Measurements from ENCODE around the gene SPATA2L. TPM values are rescaled to one million over a fixed set of nuclear protein-coding genes. Genes with fewer than 3 reads are reported as not detected.

The SPATA2L gene
- total and polyA plus RNA-seq, 2 of the 13 experiments (the other 11 are each of a cell fraction or from before 2014, with no cell fraction given), result 9.1 to 20.7 TPM

GRCh38 chr16:89691986-89692569 is 9.4 kb downstream of the SPATA2L start (continued):
- no peak for TF ChIP-seq HNF1B (CRISPR knock-in tag; IDR thresholded peaks at IDR 0.05)
- no peak for TF ChIP-seq NFYB (CRISPR knock-in tag; IDR thresholded peaks at IDR 0.05)
- TF ChIP-seq TGIF2 (CRISPR knock-in tag; IDR thresholded peaks at IDR 0.05), result no peak
- TF ChIP-seq ZSCAN31 (CRISPR knock-in tag; IDR thresholded peaks at IDR 0.05; ENCODE audit: low read depth), result no peak
- no peak for TF ChIP-seq ZBTB7A (CRISPR knock-in tag; IDR thresholded peaks at IDR 0.05)
- no peak for TF ChIP-seq ZNF235 (CRISPR knock-in tag; IDR thresholded peaks at IDR 0.05; ENCODE audit: borderline replicate concordance)
- TF ChIP-seq ZFP62 (CRISPR knock-in tag; IDR thresholded peaks at IDR 0.05), result no peak
- no peak for TF ChIP-seq ZNF333 (CRISPR knock-in tag; IDR thresholded peaks at IDR 0.05; ENCODE audit: borderline replicate concordance)
- TF ChIP-seq ZNF879 (CRISPR knock-in tag; IDR thresholded peaks at IDR 0.05), result no peak
- no peak for TF ChIP-seq NFKB2 (CRISPR knock-in tag; IDR thresholded peaks at IDR 0.05; ENCODE audit: borderline replicate concordance)
- no peak for TF ChIP-seq ZNF432 (CRISPR knock-in tag; IDR thresholded peaks at IDR 0.05; ENCODE audit: borderline replicate concordance)
- TF ChIP-seq KMT2A (CRISPR knock-in tag; IDR thresholded peaks at IDR 0.05), result no peak
- 0 out of 2 replicates have a peak, but pooled peaks have one; percentile 48 for TF ChIP-seq LBX2 (CRISPR knock-in tag; IDR thresholded peaks at IDR 0.05; ENCODE audit: borderline replicate concordance)
- no peak for TF ChIP-seq ETV5 (CRISPR knock-in tag; IDR thresholded peaks at IDR 0.05; ENCODE audit: borderline replicate concordance)
- TF ChIP-seq CEBPZ (IDR thresholded peaks at IDR 0.05; ENCODE audit: low read length), result no peak
- no peak for TF ChIP-seq NAIF1 (CRISPR knock-in tag; IDR thresholded peaks at IDR 0.05; ENCODE audit: borderline replicate concordance)
- TF ChIP-seq BCL6 (CRISPR knock-in tag; IDR thresholded peaks at IDR 0.05), result peak; percentile 55
- TF ChIP-seq ZNF230 (CRISPR knock-in tag; IDR thresholded peaks at IDR 0.05), result no peak
- no peak for TF ChIP-seq PBX2 (CRISPR knock-in tag; IDR thresholded peaks at IDR 0.05)
- TF ChIP-seq ZNF614 (CRISPR knock-in tag; IDR thresholded peaks at IDR 0.05; ENCODE audit: borderline replicate concordance), result peak; percentile 16; the same call in 1 of the 2 replicates
- TF ChIP-seq FLYWCH1 (CRISPR knock-in tag; IDR thresholded peaks at IDR 0.05), result no peak
- TF ChIP-seq MEF2D (CRISPR knock-in tag; IDR thresholded peaks at IDR 0.05), result no peak
- TF ChIP-seq ZNF431 (CRISPR knock-in tag; IDR thresholded peaks at IDR 0.05; ENCODE audit: borderline replicate concordance, low read depth), result no peak
- no peak for TF ChIP-seq ZNF124 (CRISPR knock-in tag; IDR thresholded peaks at IDR 0.05)
- TF ChIP-seq RXRB (CRISPR knock-in tag; IDR thresholded peaks at IDR 0.05; ENCODE audit: borderline replicate concordance), result peak; percentile 73; the same call in 1 of the 2 replicates
- no peak for TF ChIP-seq HNRNPUL1 (IDR thresholded peaks at IDR 0.05; ENCODE audit: low read depth, low read length)
